Measurements from ENCODE around the gene GCN1. TPM values are rescaled to one million over a fixed set of nuclear protein-coding genes. Genes with fewer than 3 reads are reported as not detected.

The GCN1 gene
- total and polyA plus RNA-seq, 7 experiments from 2014 or later, result 20.3 to 142 (median 122) TPM

DNA sequence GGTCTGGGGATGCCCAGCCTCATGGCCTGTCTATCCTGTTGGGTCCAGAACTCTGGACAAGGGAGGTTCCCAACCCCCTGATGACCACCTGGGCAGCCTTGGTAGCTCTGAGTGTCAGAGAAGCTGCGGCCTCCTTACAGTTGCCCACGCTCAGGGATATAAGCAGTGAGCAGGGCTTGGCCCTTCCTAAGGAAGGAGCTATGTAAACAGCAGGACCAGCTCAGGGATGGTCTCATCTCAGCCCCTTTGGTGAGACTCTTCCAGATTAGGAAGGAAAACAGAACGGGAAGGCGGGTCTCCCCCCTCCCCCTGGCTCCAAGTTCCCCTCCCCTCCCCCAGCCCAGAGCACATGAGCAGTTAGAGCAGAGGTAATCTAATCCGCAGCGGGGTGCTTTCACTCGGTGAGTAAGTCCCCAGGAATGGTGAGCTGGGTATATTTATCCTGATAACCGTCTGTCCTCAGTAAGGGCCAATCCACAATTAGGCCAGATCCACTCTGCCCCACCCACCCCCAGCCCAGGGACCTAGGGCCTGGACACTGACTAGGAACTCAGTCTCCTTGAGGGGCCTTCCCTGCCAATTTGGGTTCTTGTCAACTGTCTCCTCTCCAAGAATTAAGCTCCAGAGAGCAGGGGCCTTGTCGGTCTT, 35.9 kb upstream of the GCN1 start:
- DNase-seq, result no peak
- intact Hi-C loops (cut with micrococcal nuclease), result no loop called here
- no peaks in the 10 kb centered on the region for H3K9me3 ChIP-seq (ENCODE audit: control insufficient read depth in 2 of 3, low read length in 3 of 3)
- H3K4me3 ChIP-seq (ENCODE audit: low read length), result peak overlapping the region; percentile 27
- peaks cover 0 to 16% (median 10%) of the 10 kb centered on the region in 3 experiments for H3K36me3 ChIP-seq (ENCODE audit: control insufficient read depth in 2 of 3, insufficient read depth in 3 of 3, low read length in 3 of 3)
- Mint-ChIP-seq H3K36me3 (peaks cover 0 to 3% (median 0%) of the 10 kb centered on the region in 5 donors), H3K27ac (peak overlapping the region; percentile 28 to 98 (median 94)), H3K4me3 (peak overlapping the region in 9 of 10 donors; percentile 21 to 89 (median 76)), H3K4me1 (peaks cover 67 to 99% (median 93%) of the 10 kb centered on the region in 7 donors), H3K27me3 (no peaks in the 10 kb centered on the region), H3K9me3 (no peaks in the 10 kb centered on the region)
- peak overlapping the region; percentile 61 for H3K27ac ChIP-seq (ENCODE audit: low read depth, low read length)
- no peaks in the 10 kb centered on the region for H3K27me3 ChIP-seq (ENCODE audit: control insufficient read depth in 2 of 2, insufficient read depth in 2 of 2, low read length in 2 of 2)
- no peak for ATAC-seq
- ChIA-PET POLR2A (interaction anchor here (0.5 to 9.6 kb wide), 7 partner anchors 10 to 72 kb away, joined by 3 to 215 read pairs (median 62); partner anchors contain the start of genes PXN, RNU4-1, RNU4-2 and RPLP0), CTCF (interaction anchor here (0.6 to 8.9 kb wide), 7 partner anchors 10 to 43 kb away, joined by 3 to 286 read pairs (median 4); partner anchors contain the start of genes PXN and RPLP0)
- H3K4me1 ChIP-seq (ENCODE audit: control insufficient read depth in 2 of 2, insufficient read depth in 2 of 2, low read length in 2 of 2), result peaks cover 59 to 77% of the 10 kb centered on the region in 2 donors

DNA sequence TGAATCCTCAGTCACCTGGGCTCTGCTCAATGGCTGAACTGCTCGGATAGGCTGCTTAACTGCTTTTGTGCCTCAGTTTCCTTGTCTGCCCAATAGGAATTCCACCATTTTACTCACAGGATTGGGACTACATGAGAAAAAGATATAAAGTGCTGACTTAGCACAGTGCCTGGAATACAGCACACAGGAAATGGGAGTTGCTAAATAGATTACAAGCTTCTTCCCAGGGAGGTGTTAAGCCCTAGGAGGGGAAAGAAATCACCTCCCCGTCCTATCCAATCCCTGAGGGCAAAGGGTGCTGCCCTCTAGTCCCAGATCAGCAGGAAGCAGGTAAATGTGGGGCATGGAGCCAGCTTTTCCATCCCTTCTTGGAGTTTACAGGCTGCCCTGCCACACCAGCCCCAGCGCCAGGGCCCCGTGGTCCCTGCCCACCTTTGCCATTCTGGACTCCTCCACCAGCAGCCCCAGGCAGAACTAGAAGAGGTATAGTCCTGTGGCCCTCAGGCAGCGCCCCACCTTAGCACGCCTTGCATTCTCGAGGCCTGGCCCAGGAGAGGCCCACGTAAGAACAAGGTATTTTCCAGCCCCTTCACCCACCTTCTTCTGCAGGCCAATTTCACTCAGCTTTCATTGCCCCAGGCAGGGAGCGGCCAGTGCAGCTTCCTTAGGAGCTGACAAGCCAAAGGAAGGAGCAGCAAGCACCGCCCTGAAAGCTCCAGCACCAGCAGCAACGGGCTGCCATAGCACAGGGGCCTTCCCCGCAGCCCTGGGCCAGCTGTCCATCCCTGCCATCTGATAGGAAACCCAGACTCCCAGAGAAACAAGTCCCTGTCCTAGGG, 35.2 kb upstream of the GCN1 start:
- ChIA-PET CTCF (interaction anchor here (0.6 to 8.9 kb wide), 9 partner anchors 8 to 72 kb away, joined by 3 to 286 read pairs (median 21); partner anchors contain the start of genes PXN, RNU4-1, RPLP0 and SIRT4), POLR2A (interaction anchor here (0.6 to 9.6 kb wide), 7 partner anchors 10 to 1362 kb away, joined by 3 to 215 read pairs (median 62); partner anchors contain the start of genes PXN, RNU4-1, RNU4-2 and RPLP0)
- H3K27ac Mint-ChIP-seq, result peak overlapping the region; percentile 51 to 97 (median 90)
- no peak for DNase-seq
- Histone ChIP-seq H3K36me3 (ENCODE audit: control insufficient read depth in 2 of 3, insufficient read depth in 3 of 3, low read length in 3 of 3) (peaks cover 0 to 17% (median 10%) of the 10 kb centered on the region in 3 experiments), H3K4me1 (ENCODE audit: control insufficient read depth in 2 of 2, insufficient read depth in 2 of 2, low read length in 2 of 2) (peaks cover 57 to 77% of the 10 kb centered on the region in 2 donors), H3K27me3 (ENCODE audit: control insufficient read depth in 2 of 2, insufficient read depth in 2 of 2, low read length in 2 of 2) (no peaks in the 10 kb centered on the region), H3K27ac (ENCODE audit: low read depth, low read length) (peak overlapping the region; percentile 61), H3K9me3 (ENCODE audit: control insufficient read depth in 2 of 3, low read length in 3 of 3) (no peaks in the 10 kb centered on the region), H3K4me3 (ENCODE audit: low read length) (peak overlapping the region; percentile 14)
- no peaks in the 10 kb centered on the region for H3K27me3 Mint-ChIP-seq
- H3K9me3 Mint-ChIP-seq, result no peaks in the 10 kb centered on the region
- ATAC-seq, result no peak
- H3K36me3 Mint-ChIP-seq, result peaks cover 0 to 3% (median 0%) of the 10 kb centered on the region in 5 donors
- peak overlapping the region in 7 of 10 donors; percentile 23 to 89 (median 56) for H3K4me3 Mint-ChIP-seq
- intact Hi-C loops (cut with micrococcal nuclease), result loop anchor here in 1 of 2 donors (2.0 kb wide), 1 partner anchor 29 kb away; the partner anchor contains the start of gene RPLP0
- H3K4me1 Mint-ChIP-seq, result peaks cover 69 to 98% (median 94%) of the 10 kb centered on the region in 7 donors

DNA sequence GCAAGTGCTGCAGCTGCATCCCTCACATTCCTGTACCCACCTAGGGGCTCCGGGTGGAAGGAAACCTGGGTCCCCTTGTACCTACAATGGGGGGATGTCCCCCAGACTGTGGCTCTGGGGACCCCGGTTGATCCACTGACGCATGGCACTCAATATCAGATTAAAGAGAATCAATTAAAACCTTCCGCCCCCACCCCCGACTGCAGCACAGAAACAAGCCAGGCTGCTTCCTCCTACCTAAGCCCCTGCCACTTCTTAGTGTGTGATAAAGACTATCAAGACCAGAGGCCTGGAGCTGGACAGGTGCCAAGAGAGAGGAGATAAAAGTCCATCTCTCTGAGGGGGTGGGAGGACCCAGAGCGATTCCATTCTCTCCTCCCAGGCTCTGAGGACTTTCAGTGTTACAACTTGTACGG, 34.6 kb upstream of the GCN1 start:
- peak overlapping the region; percentile 61 for H3K27ac ChIP-seq (ENCODE audit: low read depth, low read length)
- H3K27me3 ChIP-seq (ENCODE audit: control insufficient read depth in 2 of 2, insufficient read depth in 2 of 2, low read length in 2 of 2), result no peaks in the 10 kb centered on the region
- H3K9me3 Mint-ChIP-seq, result no peaks in the 10 kb centered on the region
- H3K27ac Mint-ChIP-seq, result peak overlapping the region in 8 of 9 donors; percentile 31 to 94 (median 89)
- ChIA-PET CTCF (interaction anchor here (0.6 to 8.9 kb wide), 19 partner anchors 9 to 115 kb away, joined by 3 to 286 read pairs (median 5); partner anchors contain the start of genes PXN, RNU4-1, RNU4-2 and RPLP0), POLR2A (interaction anchor here (0.6 to 9.6 kb wide), 9 partner anchors 8 to 1362 kb away, joined by 3 to 215 read pairs (median 6); partner anchors contain the start of genes PXN, RNU4-1, RNU4-2 and RPLP0)
- H3K27me3 Mint-ChIP-seq, result no peaks in the 10 kb centered on the region
- peaks cover 57 to 77% of the 10 kb centered on the region in 2 donors for H3K4me1 ChIP-seq (ENCODE audit: control insufficient read depth in 2 of 2, insufficient read depth in 2 of 2, low read length in 2 of 2)
- no peak for ATAC-seq
- H3K4me3 Mint-ChIP-seq, result peak overlapping the region in 7 of 10 donors; percentile 25 to 89 (median 76)
- H3K4me3 ChIP-seq (ENCODE audit: low read length), result peak overlapping the region; percentile 21
- intact Hi-C loops (cut with micrococcal nuclease), result loop anchor here in 1 of 2 donors (2.0 kb wide), 1 partner anchor 28 kb away; the partner anchor contains the start of gene RPLP0
- H3K4me1 Mint-ChIP-seq, result peaks cover 64 to 95% (median 88%) of the 10 kb centered on the region in 7 donors
- peaks cover 0 to 21% (median 10%) of the 10 kb centered on the region in 3 experiments for H3K36me3 ChIP-seq (ENCODE audit: control insufficient read depth in 2 of 3, insufficient read depth in 3 of 3, low read length in 3 of 3)
- H3K36me3 Mint-ChIP-seq, result peaks cover 0 to 3% (median 0%) of the 10 kb centered on the region in 5 donors
- no peak for DNase-seq
- H3K9me3 ChIP-seq (ENCODE audit: control insufficient read depth in 2 of 3, low read length in 3 of 3), result no peaks in the 10 kb centered on the region

- peak overlapping the region; percentile 21 for H3K4me3 ChIP-seq (ENCODE audit: low read length)
- H3K9me3 Mint-ChIP-seq, result no peaks in the 10 kb centered on the region
- peak overlapping the region in 8 of 9 donors; percentile 74 to 94 (median 87) for H3K27ac Mint-ChIP-seq
- no peaks in the 10 kb centered on the region for H3K27me3 ChIP-seq (ENCODE audit: control insufficient read depth in 2 of 2, insufficient read depth in 2 of 2, low read length in 2 of 2)
- H3K9me3 ChIP-seq (ENCODE audit: control insufficient read depth in 2 of 3, low read length in 3 of 3), result no peaks in the 10 kb centered on the region
- CTCF ChIA-PET, result interaction anchor here (0.6 to 8.9 kb wide), 30 partner anchors 9 to 279 kb away, joined by 3 to 286 read pairs (median 4); partner anchors contain the start of genes PXN, RNU4-1, RNU4-2 and RPLP0
- H3K4me3 Mint-ChIP-seq, result peak overlapping the region; percentile 72 to 89 (median 78)
- DNase-seq (peak; percentile 77 to 90 (median 86)), ATAC-seq (peak; percentile 86)
- H3K36me3 Mint-ChIP-seq, result peaks cover 0 to 3% (median 0%) of the 10 kb centered on the region in 5 donors
- peaks cover 0 to 27% (median 10%) of the 10 kb centered on the region in 3 experiments for H3K36me3 ChIP-seq (ENCODE audit: control insufficient read depth in 2 of 3, insufficient read depth in 3 of 3, low read length in 3 of 3)
- POLR2A ChIA-PET, result interaction anchor here (0.8 to 9.6 kb wide), 12 partner anchors 8 to 62 kb away, joined by 3 to 215 read pairs (median 6); partner anchors contain the start of genes PXN, RNU4-1, RNU4-2 and RPLP0
- intact Hi-C loops (cut with micrococcal nuclease), result loop anchor here (1.0 to 2.0 kb wide), 4 partner anchors 24 to 63 kb away; partner anchors contain the start of genes PXN (in 2 of the 2), RNU4-2 (in 2 of the 2) and RPLP0 (in 1 of the 2)
- peak overlapping the region; percentile 61 for H3K27ac ChIP-seq (ENCODE audit: low read depth, low read length)
- H3K27me3 Mint-ChIP-seq, result no peaks in the 10 kb centered on the region
- peaks cover 57 to 72% of the 10 kb centered on the region in 2 donors for H3K4me1 ChIP-seq (ENCODE audit: control insufficient read depth in 2 of 2, insufficient read depth in 2 of 2, low read length in 2 of 2)
- peaks cover 58 to 89% (median 82%) of the 10 kb centered on the region in 7 donors for H3K4me1 Mint-ChIP-seq
These were observed 34.0 kb upstream of the GCN1 start for GRCh38 chr12:120228291-120229070.

GRCh38 chr12:120228041-120228290, 33.5 kb upstream of the GCN1 start:
- DNase-seq (no peak), ATAC-seq (no peak)
- Histone ChIP-seq H3K27me3 (ENCODE audit: control insufficient read depth in 2 of 2, insufficient read depth in 2 of 2, low read length in 2 of 2) (no peaks in the 10 kb centered on the region), H3K36me3 (ENCODE audit: control insufficient read depth in 2 of 3, insufficient read depth in 3 of 3, low read length in 3 of 3) (peaks cover under 1 to 32% (median 11%) of the 10 kb centered on the region in 3 experiments), H3K4me3 (ENCODE audit: low read length) (peak overlapping the region; percentile 21), H3K4me1 (ENCODE audit: control insufficient read depth in 2 of 2, insufficient read depth in 2 of 2, low read length in 2 of 2) (peaks cover 57 to 71% of the 10 kb centered on the region in 2 donors), H3K9me3 (ENCODE audit: control insufficient read depth in 2 of 3, low read length in 3 of 3) (no peaks in the 10 kb centered on the region), H3K27ac (ENCODE audit: low read depth, low read length) (no peak overlapping the region)
- H3K36me3 Mint-ChIP-seq, result peaks cover 0 to 5% (median 0%) of the 10 kb centered on the region in 5 donors
- H3K4me1 Mint-ChIP-seq, result peaks cover 53 to 84% (median 79%) of the 10 kb centered on the region in 7 donors
- peak overlapping the region in 7 of 9 donors; percentile 43 to 94 (median 86) for H3K27ac Mint-ChIP-seq
- peak overlapping the region in 8 of 10 donors; percentile 72 to 89 (median 76) for H3K4me3 Mint-ChIP-seq
- no peaks in the 10 kb centered on the region for H3K27me3 Mint-ChIP-seq
- H3K9me3 Mint-ChIP-seq, result no peaks in the 10 kb centered on the region
- intact Hi-C loops (cut with micrococcal nuclease), result loop anchor here (1.0 to 2.0 kb wide), 4 partner anchors 24 to 63 kb away; partner anchors contain the start of genes PXN (in 2 of the 2), RNU4-2 (in 2 of the 2) and RPLP0 (in 1 of the 2)
- ChIA-PET CTCF (interaction anchor here (0.6 to 8.9 kb wide), 28 partner anchors 8 to 278 kb away, joined by 3 to 286 read pairs (median 4); partner anchors contain the start of genes PXN, RNU4-1, RNU4-2 and RPLP0), POLR2A (interaction anchor here (0.7 to 9.6 kb wide), 11 partner anchors 9 to 79 kb away, joined by 3 to 215 read pairs (median 6); partner anchors contain the start of genes PXN, RNU4-1, RNU4-2 and RPLP0)
